Measurements from ENCODE around the gene FRMD4A. TPM values are rescaled to one million over a fixed set of nuclear protein-coding genes. Genes with fewer than 3 reads are reported as not detected.
A peak's percentile ranks its signal among the peaks of the same experiment; 100 is the strongest.
"Not testable (repeated sequence)": the region's sequence is repeated elsewhere in the genome, so short reads cannot be mapped to it uniquely, and the experiment has no call there.

The FRMD4A gene
- total RNA-seq, 2 experiments from 2014 or later, result 3.1 to 3.7 TPM

DNA sequence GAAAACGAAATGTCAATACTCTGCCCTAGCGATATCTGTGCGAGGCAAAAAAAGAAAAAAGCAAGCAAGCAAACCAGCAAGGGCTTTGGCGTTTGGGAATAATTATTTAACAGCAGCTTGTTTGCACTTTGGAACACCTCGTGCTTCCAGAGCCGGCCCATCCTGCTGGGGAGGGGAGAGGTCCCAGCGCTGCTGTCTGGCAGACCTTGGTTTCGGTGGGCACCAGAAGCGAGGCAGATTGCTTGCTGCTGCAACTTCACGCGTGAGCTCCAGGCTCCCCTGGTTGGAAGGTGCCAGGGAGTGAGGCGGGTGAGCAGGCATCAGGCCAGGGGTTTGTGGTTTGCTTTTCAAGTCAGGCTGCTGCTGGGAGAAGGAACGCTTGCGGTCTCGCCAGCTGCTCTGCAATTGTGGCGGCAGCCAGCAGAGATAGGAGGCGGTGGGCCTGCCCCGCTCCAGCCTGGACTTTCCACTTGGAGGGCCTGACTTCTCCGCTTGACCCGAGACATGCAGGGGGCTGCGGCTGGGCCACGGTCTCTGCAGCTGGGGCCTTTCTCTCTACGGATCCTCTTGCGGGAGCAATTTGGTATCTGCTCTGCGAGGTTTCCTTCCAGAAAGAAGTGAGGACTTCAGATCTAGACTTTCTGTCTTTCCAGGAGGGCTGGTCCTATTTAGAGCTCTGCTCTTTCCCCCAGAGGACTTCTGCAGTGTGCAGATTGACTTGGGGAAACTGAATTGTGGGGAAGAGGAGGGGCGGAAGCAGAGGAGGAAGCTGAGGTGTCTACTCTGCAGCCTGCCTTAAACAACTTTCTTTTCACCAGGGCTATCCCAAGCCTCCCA, 612.6 kb downstream of the FRMD4A start:
- Histone ChIP-seq H3K27ac (ENCODE audit: low read depth in 1 of 2, low read length in 2 of 2) (no peak overlapping the region), H3K27me3 (ENCODE audit: control insufficient read depth in 1 of 2, insufficient read depth in 2 of 2, low read length in 2 of 2) (no peaks in the 10 kb centered on the region), H3K4me1 (ENCODE audit: insufficient read depth, low read length) (peaks cover 18% of the 10 kb centered on the region), H3K4me3 (ENCODE audit: low read length) (peak overlapping the region; percentile 46), H3K36me3 (ENCODE audit: insufficient read depth, low read length) (no peaks in the 10 kb centered on the region), H3K9me3 (ENCODE audit: control insufficient read depth in 1 of 2, insufficient read depth in 1 of 2, low read length in 2 of 2) (no peaks in the 10 kb centered on the region)
- Mint-ChIP-seq H3K4me3 (peak overlapping the region; percentile 78), H3K9me3 (no peaks in the 10 kb centered on the region), H3K36me3 (ENCODE audit: low read depth) (no peaks in the 10 kb centered on the region), H3K27ac (no peak overlapping the region), H3K27me3 (no peaks in the 10 kb centered on the region), H3K4me1 (ENCODE audit: low read depth) (peaks cover 21% of the 10 kb centered on the region)
- DNase-seq, result peak in 13 of 14 experiments; percentile 15 to 69 (median 33)
- intact Hi-C loops (cut with DNase I, micrococcal nuclease), result no loop called here
- ChIA-PET CTCF (no interaction called here), POLR2A (interaction anchor here (0.6 to 1.1 kb wide), 3 partner anchors 12 to 78 kb away, joined by 3 to 5 read pairs (median 3); no protein-coding TSS in a partner anchor)
- peak; percentile 89 for ATAC-seq (ENCODE audit: poor library complexity)
- TF ChIP-seq, protein P1, sequence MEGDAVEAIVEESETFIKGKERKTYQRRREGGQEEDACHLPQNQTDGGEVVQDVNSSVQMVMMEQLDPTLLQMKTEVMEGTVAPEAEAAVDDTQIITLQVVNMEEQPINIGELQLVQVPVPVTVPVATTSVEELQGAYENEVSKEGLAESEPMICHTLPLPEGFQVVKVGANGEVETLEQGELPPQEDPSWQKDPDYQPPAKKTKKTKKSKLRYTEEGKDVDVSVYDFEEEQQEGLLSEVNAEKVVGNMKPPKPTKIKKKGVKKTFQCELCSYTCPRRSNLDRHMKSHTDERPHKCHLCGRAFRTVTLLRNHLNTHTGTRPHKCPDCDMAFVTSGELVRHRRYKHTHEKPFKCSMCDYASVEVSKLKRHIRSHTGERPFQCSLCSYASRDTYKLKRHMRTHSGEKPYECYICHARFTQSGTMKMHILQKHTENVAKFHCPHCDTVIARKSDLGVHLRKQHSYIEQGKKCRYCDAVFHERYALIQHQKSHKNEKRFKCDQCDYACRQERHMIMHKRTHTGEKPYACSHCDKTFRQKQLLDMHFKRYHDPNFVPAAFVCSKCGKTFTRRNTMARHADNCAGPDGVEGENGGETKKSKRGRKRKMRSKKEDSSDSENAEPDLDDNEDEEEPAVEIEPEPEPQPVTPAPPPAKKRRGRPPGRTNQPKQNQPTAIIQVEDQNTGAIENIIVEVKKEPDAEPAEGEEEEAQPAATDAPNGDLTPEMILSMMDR (IDR thresholded peaks at IDR 0.05), result no peak

DNA sequence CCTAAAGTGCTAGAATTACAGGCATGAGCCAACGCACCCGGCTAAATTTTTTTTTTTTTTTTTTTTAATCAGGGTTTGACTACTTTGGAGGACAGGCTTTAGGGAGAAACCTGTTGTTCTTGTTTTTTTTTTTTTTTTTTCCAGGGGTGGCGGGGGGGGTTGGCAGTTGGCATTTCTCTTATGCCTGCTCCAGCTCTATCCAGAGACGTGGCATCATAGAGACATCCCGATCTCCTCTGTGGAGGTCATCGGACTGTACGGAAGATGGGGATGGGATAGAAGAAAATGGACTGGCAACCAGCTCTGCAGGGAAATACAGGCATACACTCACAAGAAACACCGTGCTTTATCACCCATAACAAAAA, 613.2 kb downstream of the FRMD4A start:
- Histone ChIP-seq H3K27ac (ENCODE audit: low read depth in 1 of 2, low read length in 2 of 2) (no peak overlapping the region), H3K36me3 (ENCODE audit: insufficient read depth, low read length) (no peaks in the 10 kb centered on the region), H3K4me1 (ENCODE audit: insufficient read depth, low read length) (peaks cover 20% of the 10 kb centered on the region), H3K9me3 (ENCODE audit: control insufficient read depth in 1 of 2, insufficient read depth in 1 of 2, low read length in 2 of 2) (no peaks in the 10 kb centered on the region), H3K27me3 (ENCODE audit: control insufficient read depth in 1 of 2, insufficient read depth in 2 of 2, low read length in 2 of 2) (no peaks in the 10 kb centered on the region), H3K4me3 (ENCODE audit: low read length) (peak overlapping the region; percentile 46)
- Mint-ChIP-seq H3K36me3 (ENCODE audit: low read depth) (no peaks in the 10 kb centered on the region), H3K4me3 (peak overlapping the region; percentile 78), H3K9me3 (no peaks in the 10 kb centered on the region), H3K27me3 (no peaks in the 10 kb centered on the region), H3K4me1 (ENCODE audit: low read depth) (peaks cover 24% of the 10 kb centered on the region), H3K27ac (no peak overlapping the region)
- ATAC-seq (ENCODE audit: poor library complexity), result no peak
- TF ChIP-seq, protein P1 (IDR thresholded peaks at IDR 0.05), result no peak
- intact Hi-C loops (cut with DNase I, micrococcal nuclease), result no loop called here
- ChIA-PET CTCF (no interaction called here), POLR2A (interaction anchor here (1.1 kb wide), 2 partner anchors 11 to 78 kb away, joined by 3 to 5 read pairs; no protein-coding TSS in a partner anchor)
- no peak for DNase-seq

DNA sequence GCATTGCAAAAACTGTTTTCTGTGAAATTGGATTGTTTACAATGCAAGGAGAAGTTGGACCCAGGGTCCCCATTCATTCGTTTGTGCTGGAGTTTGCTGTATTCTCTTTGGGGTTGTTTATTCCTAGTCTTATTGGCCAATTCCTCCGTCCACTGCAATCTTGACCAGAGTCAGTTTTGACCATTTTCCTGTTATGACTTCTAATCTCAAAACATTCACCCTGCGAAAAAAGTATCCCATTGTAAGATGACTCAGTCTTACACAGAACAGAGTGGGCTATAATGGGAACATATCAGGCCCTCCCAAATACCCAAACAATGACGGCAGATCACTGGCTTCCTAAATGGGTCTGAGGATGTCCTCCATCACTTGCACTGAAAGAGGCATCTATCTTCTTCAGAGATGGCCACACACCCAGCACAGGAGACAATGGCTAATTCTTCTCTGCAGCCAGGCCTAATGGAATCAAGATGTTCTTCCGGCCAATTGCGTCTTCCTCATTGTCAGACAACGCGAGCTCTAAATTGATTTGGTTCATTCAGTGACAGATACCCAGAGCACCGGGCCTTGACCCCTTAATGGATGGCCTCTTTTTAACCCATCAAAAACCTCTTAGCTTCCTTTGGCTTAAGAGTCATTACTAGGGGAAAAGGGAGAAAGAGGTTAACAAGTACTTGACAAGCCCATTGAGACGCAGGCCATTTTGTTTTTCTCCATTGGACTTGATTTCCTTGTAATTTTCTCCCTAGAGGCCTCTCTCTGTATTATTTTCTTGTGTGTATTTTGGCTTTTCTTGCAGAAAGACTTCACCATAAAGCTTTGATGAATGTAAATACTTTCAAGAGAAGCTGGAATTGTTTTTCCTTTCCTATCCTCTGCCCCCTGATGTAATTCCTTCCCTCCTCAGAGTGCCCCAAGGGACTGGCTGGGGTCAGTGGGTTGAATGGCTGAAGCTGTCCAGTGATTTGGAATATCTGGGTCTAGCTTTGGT, 614.3 kb downstream of the FRMD4A start:
- CTCF ChIA-PET, result no interaction called here
- intact Hi-C loops (cut with DNase I, micrococcal nuclease), result no loop called here
- no peak overlapping the region for H3K27ac ChIP-seq (ENCODE audit: low read depth in 1 of 2, low read length in 2 of 2)
- Mint-ChIP-seq H3K4me1 (ENCODE audit: low read depth) (peaks cover 24% of the 10 kb centered on the region), H3K27me3 (no peaks in the 10 kb centered on the region), H3K36me3 (ENCODE audit: low read depth) (no peaks in the 10 kb centered on the region), H3K27ac (no peak overlapping the region), H3K4me3 (peak overlapping the region; percentile 11), H3K9me3 (no peaks in the 10 kb centered on the region)
- TF ChIP-seq, protein P1 (IDR thresholded peaks at IDR 0.05), result no peak
- DNase-seq (no peak), ATAC-seq (ENCODE audit: poor library complexity) (no peak)
- POLR2A ChIA-PET, result no interaction called here
- peaks cover 20% of the 10 kb centered on the region for H3K4me1 ChIP-seq (ENCODE audit: insufficient read depth, low read length)
- H3K27me3 ChIP-seq (ENCODE audit: control insufficient read depth in 1 of 2, insufficient read depth in 2 of 2, low read length in 2 of 2), result no peaks in the 10 kb centered on the region
- no peaks in the 10 kb centered on the region for H3K36me3 ChIP-seq (ENCODE audit: insufficient read depth, low read length)
- H3K9me3 ChIP-seq (ENCODE audit: control insufficient read depth in 1 of 2, insufficient read depth in 1 of 2, low read length in 2 of 2), result no peaks in the 10 kb centered on the region
- H3K4me3 ChIP-seq (ENCODE audit: low read length), result no peak overlapping the region

DNA sequence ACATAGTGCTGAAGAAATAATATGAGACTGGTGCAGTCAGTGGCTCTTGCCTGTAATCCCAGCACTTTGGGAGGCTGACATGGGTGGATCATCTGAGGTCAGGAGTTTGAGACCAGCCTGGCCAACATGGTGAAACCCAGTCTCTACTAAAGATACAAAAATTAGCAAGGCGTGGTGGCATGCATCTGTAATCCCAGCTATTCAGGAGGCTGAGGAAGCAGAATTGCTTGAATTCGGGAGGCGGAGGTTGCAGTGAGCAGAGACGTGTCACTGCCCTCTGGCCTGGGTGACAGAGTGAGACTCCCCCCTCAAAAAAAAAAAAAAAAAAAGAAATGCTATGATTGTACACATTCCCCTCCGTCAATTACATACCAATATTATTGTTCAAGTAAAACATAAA, 615.1 kb downstream of the FRMD4A start:
- H3K36me3 Mint-ChIP-seq (ENCODE audit: low read depth); DNase-seq; H3K4me3 Mint-ChIP-seq; H3K27me3 ChIP-seq (ENCODE audit: control insufficient read depth in 1 of 2, insufficient read depth in 2 of 2, low read length in 2 of 2); H3K9me3 ChIP-seq (ENCODE audit: control insufficient read depth in 1 of 2, insufficient read depth in 1 of 2, low read length in 2 of 2); H3K36me3 ChIP-seq (ENCODE audit: insufficient read depth, low read length); POLR2A ChIA-PET; H3K9me3 Mint-ChIP-seq; H3K27ac ChIP-seq (ENCODE audit: low read depth in 1 of 2, low read length in 2 of 2); H3K4me3 ChIP-seq (ENCODE audit: low read length); ATAC-seq (ENCODE audit: poor library complexity); H3K27me3 Mint-ChIP-seq; H3K27ac Mint-ChIP-seq; CTCF ChIA-PET: not testable (repeated sequence)
- peaks cover 20% of the 10 kb centered on the region for H3K4me1 ChIP-seq (ENCODE audit: insufficient read depth, low read length)
- intact Hi-C loops (cut with DNase I, micrococcal nuclease), result loop anchor here in 1 of 2 experiments (2.0 kb wide), 1 partner anchor 71 kb away; no protein-coding TSS in a partner anchor
- peaks cover 24% of the 10 kb centered on the region for H3K4me1 Mint-ChIP-seq (ENCODE audit: low read depth)
